ENCODE measurements around the gene NT5M.

The NT5M gene

GRCh38 chr17:17315142-17315821 is 12.1 kb downstream of the NT5M start:
- no peak overlapping the region for H3K4me3 ChIP-seq (ENCODE audit: low read depth, low read length)
- TF ChIP-seq, protein P1, sequence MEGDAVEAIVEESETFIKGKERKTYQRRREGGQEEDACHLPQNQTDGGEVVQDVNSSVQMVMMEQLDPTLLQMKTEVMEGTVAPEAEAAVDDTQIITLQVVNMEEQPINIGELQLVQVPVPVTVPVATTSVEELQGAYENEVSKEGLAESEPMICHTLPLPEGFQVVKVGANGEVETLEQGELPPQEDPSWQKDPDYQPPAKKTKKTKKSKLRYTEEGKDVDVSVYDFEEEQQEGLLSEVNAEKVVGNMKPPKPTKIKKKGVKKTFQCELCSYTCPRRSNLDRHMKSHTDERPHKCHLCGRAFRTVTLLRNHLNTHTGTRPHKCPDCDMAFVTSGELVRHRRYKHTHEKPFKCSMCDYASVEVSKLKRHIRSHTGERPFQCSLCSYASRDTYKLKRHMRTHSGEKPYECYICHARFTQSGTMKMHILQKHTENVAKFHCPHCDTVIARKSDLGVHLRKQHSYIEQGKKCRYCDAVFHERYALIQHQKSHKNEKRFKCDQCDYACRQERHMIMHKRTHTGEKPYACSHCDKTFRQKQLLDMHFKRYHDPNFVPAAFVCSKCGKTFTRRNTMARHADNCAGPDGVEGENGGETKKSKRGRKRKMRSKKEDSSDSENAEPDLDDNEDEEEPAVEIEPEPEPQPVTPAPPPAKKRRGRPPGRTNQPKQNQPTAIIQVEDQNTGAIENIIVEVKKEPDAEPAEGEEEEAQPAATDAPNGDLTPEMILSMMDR (IDR thresholded peaks at IDR 0.05; ENCODE audit: insufficient read depth, low read depth, low read length, missing control alignments): no peak
- DNase-seq (ENCODE audit: low read depth): no peak

GRCh38 chr17:17320188-17320910 is 17.2 kb downstream of the NT5M start:
- TF ChIP-seq, protein P1 (IDR thresholded peaks at IDR 0.05; ENCODE audit: insufficient read depth, low read depth, low read length, missing control alignments): no peak
- no peak for DNase-seq (ENCODE audit: low read depth)
- no peak overlapping the region for H3K4me3 ChIP-seq (ENCODE audit: low read depth, low read length)

- DNase-seq (ENCODE audit: low read depth): no peak
- TF ChIP-seq, protein P1 (IDR thresholded peaks at IDR 0.05; ENCODE audit: insufficient read depth, low read depth, low read length, missing control alignments): no peak
- no peak overlapping the region for H3K4me3 ChIP-seq (ENCODE audit: low read depth, low read length)
Observed at GRCh38 chr17:17320911-17321220, 17.7 kb downstream of the NT5M start.

DNA sequence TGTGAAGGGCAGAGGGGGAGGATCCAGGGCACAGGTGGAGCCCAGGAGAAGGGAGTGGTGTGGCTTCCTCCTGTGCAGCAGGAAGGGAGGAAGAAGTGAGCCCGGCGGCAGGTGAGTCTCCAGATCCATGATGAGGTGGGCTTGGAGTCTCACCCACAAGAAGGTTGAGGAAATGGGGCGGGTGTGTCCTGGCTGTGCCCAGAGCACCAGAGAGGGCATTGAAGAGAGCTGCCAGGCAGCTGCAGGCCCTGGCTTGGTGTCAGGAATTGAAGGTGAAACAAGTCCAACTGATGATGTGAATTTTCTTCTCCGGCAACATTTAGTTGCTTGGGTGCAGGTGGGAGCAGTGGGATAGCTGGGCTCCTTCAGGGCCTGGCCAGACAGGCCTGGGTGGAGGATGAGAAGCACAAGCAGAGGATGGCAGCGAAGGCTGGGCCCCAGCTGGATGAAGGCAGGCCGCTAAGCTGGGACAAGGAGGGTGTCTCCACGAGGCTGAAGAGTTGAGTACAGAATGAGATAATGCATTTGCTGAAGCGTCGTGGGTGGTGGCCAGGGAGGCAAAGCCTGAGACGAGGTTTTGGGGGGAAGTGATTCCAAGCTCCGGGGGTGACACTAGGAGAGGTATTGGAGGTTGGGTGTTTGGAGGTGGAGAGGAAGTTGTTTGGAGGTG is 18.3 kb downstream of the NT5M start:
- TF ChIP-seq, protein P1 (IDR thresholded peaks at IDR 0.05; ENCODE audit: insufficient read depth, low read depth, low read length, missing control alignments): no peak
- no peak overlapping the region for H3K4me3 ChIP-seq (ENCODE audit: low read depth, low read length)
- DNase-seq (ENCODE audit: low read depth): no peak

GRCh38 chr17:17322516-17323510 is 19.6 kb downstream of the NT5M start:
- H3K4me3 ChIP-seq (ENCODE audit: low read depth, low read length): no peak overlapping the region
- TF ChIP-seq, protein P1 (IDR thresholded peaks at IDR 0.05; ENCODE audit: insufficient read depth, low read depth, low read length, missing control alignments): no peak
- no peak for DNase-seq (ENCODE audit: low read depth)

GRCh38 chr17:17324616-17325015 is 21.4 kb downstream of the NT5M start:
- H3K4me3 ChIP-seq (ENCODE audit: low read depth, low read length): no peak overlapping the region
- TF ChIP-seq, protein P1 (IDR thresholded peaks at IDR 0.05; ENCODE audit: insufficient read depth, low read depth, low read length, missing control alignments): no peak
- DNase-seq (ENCODE audit: low read depth): no peak
